GM23338 (cell line): ENCODE measurements around the gene OTOR.

Experiments
- CREB1 ChIP-seq: fragments of 250-450 bp; sonication (Bioruptor Pico); IDR thresholded peaks from 2 replicates; pipeline ENCODE4 v1.5.0; 2020; ENCODE audit warnings: low read depth, mild to moderate bottlenecking, moderate library complexity
- CTCF ChIP-seq, 2 experiments: fragments of 200-600 bp in 1 of 2; sonication (generic) in 1 of 2; conservative IDR thresholded peaks; 2 replicates each; pipeline versions ENCODE4 v1.5.1 to v1.6.1; 2016 to 2017; ENCODE audit warnings: antibody characterized with exemption in 2 of 2, low read depth in 2 of 2, mild to moderate bottlenecking in 2 of 2, moderate library complexity in 1 of 2
- EZH2 ChIP-seq: fragments of 200-600 bp; sonication (generic); IDR thresholded peaks from one replicate; pipeline ENCODE4 v1.8.0; 2017; ENCODE audit warnings: antibody characterized with exemption, mild to moderate bottlenecking, low read depth; ENCODE audit not compliant: unreplicated experiment
- EZH2phosphoT487 ChIP-seq: fragments of 200-600 bp; sonication (generic); IDR thresholded peaks from one replicate; pipeline ENCODE4 v1.8.1; 2018; ENCODE audit warnings: antibody characterized with exemption; ENCODE audit not compliant: unreplicated experiment
- JUNB ChIP-seq: IDR thresholded peaks from one replicate; pipeline ENCODE4 v1.6.1; 2016; ENCODE audit warnings: antibody characterized with exemption; ENCODE audit not compliant: unreplicated experiment
- POLR2AphosphoS5 ChIP-seq: IDR thresholded peaks from 2 replicates; pipeline ENCODE4 v1.6.1; 2016; ENCODE audit warnings: antibody characterized with exemption, low read depth
- TF ChIP-seq, protein P1 (sequence below): IDR thresholded peaks from one replicate; pipeline ENCODE4 v1.6.1; 2018; ENCODE audit warnings: antibody characterized with exemption; ENCODE audit not compliant: unreplicated experiment

DNA sequence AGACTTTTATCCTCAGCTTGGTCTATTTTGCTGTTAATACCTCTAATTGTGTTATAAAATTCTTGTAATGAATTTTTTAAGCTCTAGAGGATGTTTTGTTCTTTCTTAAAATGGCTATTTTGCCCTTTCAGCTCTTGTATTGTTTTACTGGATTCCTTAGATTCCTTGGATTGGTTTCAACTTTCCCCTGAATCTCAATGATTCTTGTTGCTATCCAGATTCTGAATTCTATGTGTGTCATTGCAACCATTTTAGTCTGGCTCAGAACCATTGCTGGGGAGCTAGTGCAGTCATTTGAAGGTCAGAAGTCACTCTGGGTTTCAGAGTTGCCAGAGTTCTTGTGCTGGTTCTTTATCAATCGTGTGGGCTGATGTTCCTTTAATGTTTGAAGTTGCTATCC is 37.1 kb downstream of the OTOR start:
- TF ChIP-seq CTCF (conservative IDR thresholded peaks at IDR 0.05; ENCODE audit: low read depth in 2 of 2): no peak
- no peak for TF ChIP-seq EZH2
- TF ChIP-seq, protein P1, sequence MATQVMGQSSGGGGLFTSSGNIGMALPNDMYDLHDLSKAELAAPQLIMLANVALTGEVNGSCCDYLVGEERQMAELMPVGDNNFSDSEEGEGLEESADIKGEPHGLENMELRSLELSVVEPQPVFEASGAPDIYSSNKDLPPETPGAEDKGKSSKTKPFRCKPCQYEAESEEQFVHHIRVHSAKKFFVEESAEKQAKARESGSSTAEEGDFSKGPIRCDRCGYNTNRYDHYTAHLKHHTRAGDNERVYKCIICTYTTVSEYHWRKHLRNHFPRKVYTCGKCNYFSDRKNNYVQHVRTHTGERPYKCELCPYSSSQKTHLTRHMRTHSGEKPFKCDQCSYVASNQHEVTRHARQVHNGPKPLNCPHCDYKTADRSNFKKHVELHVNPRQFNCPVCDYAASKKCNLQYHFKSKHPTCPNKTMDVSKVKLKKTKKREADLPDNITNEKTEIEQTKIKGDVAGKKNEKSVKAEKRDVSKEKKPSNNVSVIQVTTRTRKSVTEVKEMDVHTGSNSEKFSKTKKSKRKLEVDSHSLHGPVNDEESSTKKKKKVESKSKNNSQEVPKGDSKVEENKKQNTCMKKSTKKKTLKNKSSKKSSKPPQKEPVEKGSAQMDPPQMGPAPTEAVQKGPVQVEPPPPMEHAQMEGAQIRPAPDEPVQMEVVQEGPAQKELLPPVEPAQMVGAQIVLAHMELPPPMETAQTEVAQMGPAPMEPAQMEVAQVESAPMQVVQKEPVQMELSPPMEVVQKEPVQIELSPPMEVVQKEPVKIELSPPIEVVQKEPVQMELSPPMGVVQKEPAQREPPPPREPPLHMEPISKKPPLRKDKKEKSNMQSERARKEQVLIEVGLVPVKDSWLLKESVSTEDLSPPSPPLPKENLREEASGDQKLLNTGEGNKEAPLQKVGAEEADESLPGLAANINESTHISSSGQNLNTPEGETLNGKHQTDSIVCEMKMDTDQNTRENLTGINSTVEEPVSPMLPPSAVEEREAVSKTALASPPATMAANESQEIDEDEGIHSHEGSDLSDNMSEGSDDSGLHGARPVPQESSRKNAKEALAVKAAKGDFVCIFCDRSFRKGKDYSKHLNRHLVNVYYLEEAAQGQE: no peak
- TF ChIP-seq JUNB: no peak
- TF ChIP-seq POLR2AphosphoS5: no peak
- no peak for TF ChIP-seq EZH2phosphoT487
- no peak for TF ChIP-seq CREB1 (CRISPR knock-in tag)
